GM18907 (cell line): Measurements from ENCODE around the gene RTP2.
"Not testable (repeated sequence)": the region's sequence is repeated elsewhere in the genome, so short reads cannot be mapped to it uniquely, and the experiment has no call there.

ENCODE experiments used
- ATAC-seq: cut with Tn5 transposase; IDR thresholded peaks from one replicate; pipeline ENCODE4 v1.9.1; 2021; ENCODE audit warnings: mild to moderate bottlenecking, moderate library complexity; ENCODE audit not compliant: unreplicated experiment

RTP2 gene

DNA sequence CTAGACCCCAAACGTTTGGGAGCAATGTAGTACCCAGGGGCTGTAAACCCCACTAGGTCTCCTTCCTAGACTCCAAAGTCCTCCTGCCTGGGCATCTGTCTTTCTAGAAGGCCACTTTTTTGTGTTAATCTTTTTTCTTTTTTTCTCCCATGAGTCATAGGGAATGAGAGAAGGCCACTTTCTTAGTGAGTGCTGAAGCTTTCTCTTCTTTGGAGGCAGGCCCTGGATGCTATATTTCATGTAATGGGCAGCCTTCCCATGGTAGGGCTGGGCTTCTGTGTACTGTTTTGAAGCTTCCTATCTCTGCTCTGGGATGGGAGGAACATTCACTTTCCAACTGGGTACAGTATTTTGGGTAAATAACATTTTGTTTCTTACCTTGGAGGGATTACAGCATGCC lies 15.2 kb upstream of the RTP2 start:
- ATAC-seq = no peak

DNA sequence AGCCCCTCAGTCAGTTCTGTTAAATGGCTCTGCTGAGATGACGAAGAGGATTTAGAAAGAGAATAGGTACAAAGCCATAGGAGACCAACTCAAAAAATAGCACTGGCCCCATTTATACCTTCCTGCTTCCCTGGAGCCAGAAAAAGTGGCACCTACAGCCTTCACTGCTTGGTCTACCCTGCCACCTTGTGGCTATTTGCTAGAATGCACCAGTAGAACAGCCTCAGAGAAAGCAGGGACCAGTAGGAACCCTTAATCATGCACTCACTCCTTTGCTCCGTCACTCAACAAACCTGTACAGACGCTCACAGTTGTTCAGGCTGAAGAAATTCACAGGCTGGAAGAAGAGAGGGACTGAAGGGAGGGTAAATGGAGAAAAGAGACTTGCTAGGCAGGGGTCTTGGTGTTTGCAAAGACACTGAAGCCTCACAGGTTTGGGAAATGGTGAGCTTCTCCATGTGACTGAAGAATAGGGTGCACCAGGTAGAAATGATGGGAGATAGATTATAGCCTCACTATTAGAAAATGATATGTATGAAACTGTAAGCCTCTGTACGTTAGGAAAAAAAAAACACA lies 12.1 kb upstream of the RTP2 start:
- peak; percentile 86 for ATAC-seq

DNA sequence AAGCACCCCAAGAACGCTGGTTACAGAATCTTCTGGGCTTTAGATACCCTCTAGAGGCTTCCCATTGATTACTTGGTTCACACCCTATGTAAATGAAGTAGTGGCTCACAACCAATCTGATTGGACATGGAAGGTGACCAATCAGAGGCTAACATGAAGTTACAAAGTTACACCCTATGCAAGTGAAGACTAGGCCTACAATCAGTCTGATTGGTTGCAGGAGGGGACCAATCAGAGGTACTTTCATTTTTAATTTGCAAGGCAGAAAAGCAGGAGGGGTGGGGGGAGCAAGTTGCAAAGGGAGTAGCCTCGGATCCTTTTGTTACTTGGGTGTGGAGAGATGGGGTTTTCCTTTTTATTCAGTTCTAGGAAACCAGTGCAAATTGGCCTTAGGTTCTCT lies 11.1 kb upstream of the RTP2 start:
- no peak for ATAC-seq

DNA sequence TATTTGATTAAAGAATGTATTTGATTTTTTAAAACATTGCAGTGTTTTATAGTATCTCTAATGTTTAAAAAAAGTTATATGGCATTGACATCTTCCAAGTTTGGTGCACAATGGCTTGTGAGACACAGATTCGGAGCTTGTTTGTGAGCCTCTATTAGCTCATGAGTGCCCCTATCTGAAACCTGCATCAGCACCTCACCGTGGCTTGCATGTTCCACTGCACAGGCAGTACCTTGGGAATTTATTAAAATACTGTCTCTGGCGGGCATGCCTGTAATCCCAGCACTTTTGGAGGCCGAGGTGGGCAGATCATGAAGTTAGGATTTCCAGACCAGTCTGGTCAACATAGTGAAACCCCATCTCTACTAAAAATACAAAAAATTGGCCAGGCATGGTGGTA lies 6.8 kb upstream of the RTP2 start:
- no peak for ATAC-seq

DNA sequence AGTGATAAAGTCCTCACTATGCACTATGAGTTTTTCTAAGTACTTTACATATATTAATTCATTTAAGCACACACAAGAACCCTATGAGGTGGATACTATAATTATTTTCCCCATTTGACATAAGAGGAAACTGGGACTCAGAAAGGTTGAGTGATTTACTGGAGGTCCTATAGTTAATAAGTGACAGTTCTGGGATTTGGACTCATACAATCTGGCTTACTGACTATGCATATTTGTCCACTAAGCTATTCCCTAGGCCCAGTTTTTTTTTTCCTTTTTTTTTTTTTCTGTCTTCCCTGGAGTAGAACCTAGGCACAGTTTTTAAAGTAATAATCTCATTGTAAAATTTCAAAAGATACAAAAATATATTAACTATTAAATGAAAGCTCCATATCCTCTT lies 6.3 kb upstream of the RTP2 start:
- no peak for ATAC-seq

DNA sequence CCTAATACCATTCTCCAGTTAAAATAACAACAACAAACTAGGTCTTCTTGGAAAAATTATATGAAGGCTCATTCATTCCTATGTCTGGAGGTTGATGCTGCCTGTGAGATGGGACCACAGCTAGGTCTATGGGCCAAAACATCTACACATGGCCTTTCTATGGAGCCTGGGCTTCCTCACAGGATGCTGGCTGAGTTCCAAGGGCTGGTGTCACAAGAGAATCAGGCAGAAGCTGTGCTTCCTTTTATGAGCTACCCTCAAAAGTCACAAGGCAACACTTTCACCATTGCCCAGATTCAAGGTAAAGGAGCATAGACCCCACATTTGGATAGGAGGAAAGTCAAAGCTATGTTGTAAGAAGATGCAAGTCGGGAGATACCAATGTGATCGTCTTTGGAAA lies 4.6 kb upstream of the RTP2 start:
- ATAC-seq = no peak

DNA sequence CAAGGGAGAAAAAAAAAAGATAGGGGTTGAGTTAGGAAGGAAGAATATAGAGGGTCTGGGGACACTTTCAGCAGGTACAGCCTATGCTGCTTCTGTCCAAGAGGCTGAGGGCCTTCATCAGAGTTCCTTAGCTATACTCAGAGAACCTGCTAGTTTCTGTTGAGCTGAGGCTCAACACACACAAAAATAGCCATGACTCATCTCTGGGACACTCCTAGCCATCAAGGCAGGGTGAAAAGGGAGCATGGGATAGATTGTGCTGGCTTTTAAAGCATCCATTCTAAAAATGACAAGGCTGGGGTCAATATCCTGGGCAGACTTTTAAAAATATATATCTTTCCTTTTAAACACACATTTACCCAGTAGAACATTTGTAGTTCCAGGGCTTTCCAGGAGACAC lies 2.8 kb upstream of the RTP2 start:
- no peak for ATAC-seq

DNA sequence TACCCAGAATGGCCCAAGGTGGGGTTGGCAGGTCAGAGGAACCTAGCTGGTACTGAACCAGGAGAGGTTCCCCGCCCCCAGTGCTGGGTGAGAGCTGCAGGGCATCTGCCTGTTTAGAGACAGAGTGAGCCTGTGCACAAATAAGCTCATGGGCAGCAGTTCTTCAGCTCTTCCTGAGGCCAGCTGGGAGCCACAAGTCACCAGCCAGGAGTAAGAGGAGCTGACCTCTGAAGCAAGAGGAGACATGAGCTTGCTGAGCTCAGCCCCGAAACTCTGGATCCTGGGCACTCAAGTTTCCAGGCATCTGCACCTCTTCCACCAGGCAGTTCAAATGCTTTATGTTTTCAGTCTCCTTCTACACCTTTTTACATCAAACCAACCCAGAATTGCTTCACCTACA lies 2.1 kb downstream of the RTP2 start:
- no peak for ATAC-seq

DNA sequence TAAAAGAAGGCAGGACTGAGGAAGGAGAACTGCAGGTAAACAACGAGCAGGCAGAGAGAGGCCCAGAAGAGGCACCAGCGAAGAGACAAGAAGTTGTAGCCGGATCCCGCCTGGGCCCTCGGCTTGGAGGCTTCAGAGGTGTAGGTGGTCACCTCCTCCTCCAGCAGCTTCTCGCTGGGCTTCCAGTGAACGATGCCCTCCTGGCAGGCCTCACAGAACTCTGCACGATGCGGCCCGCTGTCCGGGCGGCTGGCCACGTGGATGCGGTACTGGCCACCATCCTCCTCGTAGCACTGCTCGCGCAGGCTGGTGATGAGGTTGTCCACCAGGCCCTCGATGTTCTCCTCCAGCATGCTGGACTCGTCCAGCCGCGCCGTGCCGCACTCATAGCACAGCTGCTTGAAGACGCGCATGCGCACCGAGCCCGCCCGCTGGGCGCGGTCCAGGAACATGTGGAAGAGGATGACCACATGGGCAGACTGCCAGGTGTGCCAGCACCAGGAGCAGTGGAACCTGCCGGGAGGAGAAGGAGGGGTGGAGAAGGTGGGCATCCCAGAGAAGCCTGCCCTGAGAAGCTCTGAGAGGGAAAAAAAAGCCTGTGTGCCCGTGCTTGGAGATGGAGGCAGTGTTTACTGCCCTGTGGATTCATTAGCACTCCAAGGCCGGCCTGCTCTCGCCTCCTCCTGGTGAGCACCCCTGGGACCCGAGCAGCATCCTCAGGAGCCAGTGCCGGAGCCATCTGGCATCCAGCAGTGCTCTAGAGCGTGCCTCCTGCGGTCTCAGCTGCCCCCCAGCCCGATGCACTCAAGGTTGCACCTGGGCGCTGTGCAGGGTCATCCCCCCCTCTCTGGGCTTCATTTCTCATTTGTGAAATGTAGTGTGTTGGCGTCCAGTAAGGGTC lies 3.6 kb downstream of the RTP2 start:
- ATAC-seq = no peak

DNA sequence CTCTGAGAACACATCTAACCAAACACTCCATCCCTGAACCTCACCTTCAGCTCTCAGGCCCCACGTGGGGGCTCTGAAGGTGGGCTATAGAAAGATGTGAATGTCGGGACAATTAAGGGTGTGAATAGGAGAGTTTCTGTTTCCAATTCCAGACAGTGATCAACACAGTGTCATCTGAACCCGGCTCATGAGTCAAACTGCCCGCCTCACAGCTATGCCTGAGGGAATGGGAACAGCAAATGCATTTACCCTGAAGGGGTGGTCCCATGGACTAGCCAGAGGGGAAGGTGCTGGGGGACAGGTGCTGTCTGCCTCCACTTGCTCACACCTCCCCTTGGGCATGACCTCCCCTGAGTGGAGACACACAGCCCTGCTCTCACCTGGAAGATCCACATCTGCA lies 6.3 kb downstream of the RTP2 start:
- ATAC-seq = no peak

DNA sequence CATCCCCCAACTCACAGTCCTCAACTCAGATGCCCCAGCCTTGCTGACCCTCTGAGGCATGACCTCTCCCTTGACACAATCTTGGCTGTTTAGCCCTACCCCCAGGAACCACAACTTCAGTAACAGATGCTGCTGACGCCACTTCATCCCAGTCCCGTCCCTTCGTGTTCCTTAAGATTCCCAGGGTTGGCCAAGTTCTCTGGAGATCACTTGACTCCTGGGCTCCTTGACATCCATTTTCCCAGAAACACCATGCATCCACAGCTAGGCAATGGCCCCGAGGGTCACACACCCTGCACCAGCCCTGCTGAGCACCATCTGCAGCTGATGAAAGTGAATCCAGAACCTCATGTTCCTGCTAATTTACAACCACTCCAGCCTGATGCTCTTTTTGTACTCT lies 6.9 kb downstream of the RTP2 start:
- ATAC-seq = no peak

DNA sequence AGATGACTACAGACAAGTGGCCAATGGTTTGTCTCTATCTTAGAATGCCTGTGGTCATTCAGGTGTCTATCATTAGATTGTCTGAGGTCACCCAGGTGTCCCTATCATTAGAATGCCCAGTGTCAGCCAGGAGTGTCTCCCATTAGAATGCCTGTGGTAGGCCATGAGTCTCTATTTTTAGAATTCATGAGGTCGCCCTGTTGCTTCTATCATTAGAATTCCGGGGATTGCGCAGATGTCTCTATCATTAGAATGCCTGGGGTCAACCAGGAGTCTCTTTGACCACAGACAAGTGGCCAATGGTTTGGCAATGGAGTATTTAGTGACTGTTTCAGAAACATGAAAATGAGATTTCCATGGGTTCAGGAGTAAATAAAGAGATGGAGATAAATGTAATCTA lies 7.6 kb downstream of the RTP2 start:
- no peak for ATAC-seq

DNA sequence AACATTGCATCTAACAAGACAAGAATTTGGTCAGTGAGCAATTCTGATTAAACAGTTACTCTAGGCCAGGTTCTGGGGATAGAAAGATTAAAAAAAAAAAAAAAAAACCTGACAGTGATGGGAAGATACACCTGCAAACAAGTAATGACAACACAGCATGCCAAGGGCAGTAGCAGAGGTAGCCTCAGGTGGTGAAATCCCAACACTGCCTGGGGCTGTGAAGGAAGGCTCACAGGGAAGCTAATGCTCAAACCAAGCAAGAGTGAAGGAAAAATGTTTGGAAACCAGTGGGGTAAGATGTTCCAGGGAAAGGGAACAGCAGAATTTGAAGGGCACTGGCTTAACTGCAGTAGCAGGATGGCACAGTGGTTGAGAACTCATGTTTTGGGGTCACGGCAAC lies 8.9 kb downstream of the RTP2 start:
- no peak for ATAC-seq

DNA sequence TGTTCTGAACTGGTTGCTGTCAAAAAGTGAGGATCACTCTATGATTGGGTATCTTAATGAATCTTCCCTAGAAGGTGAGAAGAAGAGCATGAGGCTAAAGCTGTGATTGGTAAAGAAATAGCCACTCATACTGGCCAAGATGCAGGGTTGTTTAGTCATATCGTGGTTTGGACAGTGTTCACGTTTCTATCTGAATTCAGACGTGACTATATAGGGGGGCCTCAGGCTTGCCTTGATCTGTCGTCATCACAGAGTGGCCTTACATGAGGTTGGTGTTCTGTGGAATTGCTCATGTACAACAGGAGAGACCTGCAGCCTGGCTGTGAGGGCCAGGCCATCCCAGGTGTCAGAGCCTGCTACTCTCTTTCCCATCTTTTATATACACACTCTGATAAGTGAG lies 12.4 kb downstream of the RTP2 start:
- ATAC-seq = no peak

DNA sequence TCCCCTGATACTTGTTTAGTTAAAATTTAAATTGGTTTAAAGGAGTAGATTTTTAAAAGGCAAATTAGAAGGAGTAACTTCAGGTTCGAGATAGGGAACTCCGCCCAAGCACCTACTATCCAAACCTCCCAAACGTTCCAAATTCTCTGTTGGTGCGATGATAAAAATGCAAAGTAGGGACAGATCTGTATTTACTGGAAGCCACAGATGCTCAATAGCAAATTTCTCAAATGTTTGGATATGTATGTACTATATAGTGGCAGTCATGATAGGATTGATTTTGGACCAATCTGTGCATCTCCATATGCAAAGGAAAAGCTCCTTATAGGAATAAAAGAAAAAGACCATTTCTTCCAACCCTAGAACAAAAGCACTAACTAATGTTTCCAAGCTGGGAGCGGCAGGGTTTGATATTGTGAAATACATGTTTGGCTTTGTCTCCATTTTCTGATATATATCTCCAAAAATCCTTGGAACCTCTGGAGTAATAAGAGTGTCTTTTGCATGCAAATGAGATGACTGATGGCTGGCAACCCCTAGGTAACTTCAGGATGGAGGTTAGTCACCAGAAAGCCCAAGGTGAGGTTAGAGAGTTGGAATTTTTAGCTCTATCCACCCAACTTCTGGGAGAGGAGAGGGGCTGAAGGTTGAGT lies 15.6 kb downstream of the RTP2 start:
- ATAC-seq = no peak

DNA sequence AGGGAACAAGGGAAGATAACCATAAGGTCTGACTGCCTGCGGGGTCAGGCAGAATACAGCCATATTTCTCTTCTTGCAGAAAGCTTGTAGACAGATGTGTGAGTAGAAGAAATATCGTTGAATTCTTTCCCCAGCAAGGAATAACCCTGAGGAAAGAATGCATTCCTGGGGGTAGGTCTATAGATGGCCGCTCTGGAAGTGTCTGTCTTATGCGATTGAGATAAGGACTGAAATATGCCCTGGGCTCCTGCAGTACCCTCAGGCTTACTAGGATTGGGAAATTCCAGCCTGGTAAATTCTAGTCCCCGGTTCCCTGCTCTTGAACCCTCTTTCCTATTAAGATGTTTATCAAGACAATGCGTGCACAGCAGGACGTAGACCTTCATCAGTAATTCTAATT lies 16.4 kb downstream of the RTP2 start:
- no peak for ATAC-seq

DNA sequence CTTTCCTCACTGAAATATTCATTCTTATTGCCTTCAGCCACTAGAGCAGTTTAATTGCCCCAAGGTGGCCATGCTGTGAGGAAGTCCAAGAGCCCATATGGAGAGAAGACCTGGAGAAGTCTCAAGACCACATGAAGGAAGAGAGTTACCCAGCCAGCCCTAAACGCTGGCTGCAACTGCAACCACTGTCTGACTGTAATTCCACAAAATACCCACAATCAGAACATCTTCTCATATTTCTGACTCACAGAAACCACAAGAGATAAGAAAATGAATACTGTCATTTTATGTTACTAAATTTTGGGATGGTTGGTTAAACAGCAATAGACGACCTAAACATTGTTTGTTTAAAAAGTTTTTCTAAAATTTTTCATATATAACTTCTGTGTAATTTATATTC lies 17.5 kb downstream of the RTP2 start:
- ATAC-seq = no peak

DNA sequence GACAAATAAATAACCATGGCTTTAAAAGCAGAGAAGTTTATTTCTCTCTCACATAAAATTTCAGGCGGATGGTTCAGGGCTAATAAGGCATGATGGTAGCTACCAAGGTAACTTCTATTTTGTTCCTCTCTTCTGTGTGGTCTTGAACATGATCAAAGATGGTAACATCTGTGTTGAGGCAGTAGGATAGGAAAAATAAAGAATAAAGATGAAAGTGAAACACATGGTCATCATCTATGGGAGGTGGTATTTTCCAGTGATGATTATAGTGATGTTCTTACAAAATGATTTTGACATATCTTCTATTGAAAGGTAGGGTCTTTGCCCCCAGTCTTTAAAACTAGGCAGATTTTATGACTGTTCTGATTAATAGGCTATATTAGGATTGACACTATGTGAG lies 17.9 kb downstream of the RTP2 start:
- no peak for ATAC-seq

DNA sequence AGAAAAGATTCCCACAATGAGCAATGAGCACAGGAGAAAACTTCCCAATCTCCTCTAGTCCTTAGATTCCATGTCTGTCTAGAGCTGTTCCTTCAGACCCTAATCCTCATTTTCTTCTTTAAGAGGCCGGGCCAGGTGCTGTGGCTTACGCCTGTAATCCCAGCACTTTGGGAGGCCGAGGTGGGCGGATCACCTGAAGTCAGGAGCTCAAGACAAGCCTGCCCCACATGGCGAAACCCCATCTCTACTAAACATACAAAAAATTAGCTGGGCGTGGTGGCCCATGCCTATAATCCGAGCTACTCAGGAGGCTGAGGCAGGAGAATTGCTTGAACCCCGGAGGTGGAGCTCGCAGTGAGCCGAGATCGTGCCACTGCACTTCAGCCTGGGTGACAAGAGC lies 20.6 kb downstream of the RTP2 start:
- not testable (repeated sequence) for ATAC-seq

DNA sequence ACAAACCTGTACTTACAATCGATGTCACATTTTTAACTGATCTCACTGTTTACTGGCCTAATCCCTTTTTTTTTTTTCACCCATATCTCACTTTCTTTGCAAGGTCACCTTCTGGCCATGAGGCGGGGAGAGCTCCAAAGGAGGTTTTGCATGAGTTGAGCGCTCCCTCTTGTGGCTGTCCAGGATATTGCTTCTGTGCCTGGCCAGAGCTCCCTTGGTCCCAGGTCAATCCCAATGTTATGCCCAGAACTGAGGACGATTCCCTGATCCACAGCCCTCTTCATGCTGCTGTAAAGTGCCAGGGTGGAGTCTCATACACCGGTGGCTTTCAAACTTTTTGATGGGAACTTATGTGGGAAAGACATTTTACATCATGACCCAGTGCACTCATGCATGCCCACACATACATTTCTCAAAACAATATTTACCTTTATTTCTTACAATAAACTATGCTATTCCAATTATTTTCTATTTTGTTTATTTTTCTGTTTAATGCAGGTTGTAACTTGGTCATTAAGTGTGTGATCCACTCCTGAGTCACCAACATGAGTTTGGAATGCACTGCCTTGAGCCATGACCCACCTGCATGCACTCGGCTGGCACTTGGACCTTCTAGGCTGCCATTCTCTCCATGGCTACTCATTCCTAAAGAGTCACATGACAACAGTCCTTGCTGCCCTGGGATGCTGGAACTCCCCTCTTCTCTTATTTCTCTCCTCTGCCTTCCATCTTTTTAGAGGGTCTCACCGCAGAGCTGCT lies 22.5 kb downstream of the RTP2 start:
- ATAC-seq = peak; percentile 61

DNA sequence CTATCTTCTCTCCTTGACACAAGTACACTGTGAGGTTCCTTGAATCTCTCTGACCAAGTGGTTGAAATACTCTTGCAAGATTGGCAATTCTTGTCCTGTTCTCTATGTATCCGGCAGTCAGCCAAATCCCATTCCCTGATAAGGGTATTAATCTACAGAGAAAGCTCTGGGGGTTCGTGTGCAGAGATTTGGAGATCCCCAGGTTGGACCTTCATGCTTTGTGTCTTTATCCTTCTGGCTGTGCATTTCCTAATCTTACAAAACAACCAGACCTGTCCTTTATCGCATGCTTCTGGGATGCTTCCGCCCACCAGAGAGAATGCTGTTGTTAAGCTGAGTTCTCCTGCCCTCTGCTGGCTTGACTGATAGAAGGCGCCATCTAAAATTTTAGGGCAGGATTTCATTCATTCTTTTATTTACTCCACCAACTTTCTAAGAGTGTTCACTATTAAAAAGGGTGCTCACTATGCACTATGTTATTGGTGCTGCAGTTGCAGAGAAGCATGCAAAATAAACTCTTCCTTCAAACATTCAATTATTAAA lies 23.6 kb downstream of the RTP2 start:
- no peak for ATAC-seq
